Activated naive CD4-positive, alpha-beta T cell (primary cell): ENCODE data around the gene ADGRB2.

Experiments used
- DNase-seq, 4 experiments: peaks; one replicate each; lab custom pipeline; 2025; lab: John Stamatoyannopoulos, UW

ADGRB2 gene

GRCh38 chr1:31763671-31764311 lies 349 bp downstream of the ADGRB2 start:
- peak in 1 of 4 experiments; percentile 11 for DNase-seq

GRCh38 chr1:31762726-31763670 lies 1.1 kb downstream of the ADGRB2 start:
- DNase-seq, result peak; percentile 16 to 60 (median 34)

GRCh38 chr1:31762323-31762722 lies 1.8 kb downstream of the ADGRB2 start:
- DNase-seq, result no peak

- DNase-seq, result no peak
Observed at GRCh38 chr1:31761883-31762282, 2.3 kb downstream of the ADGRB2 start.

GRCh38 chr1:31760471-31761470 lies 3.4 kb downstream of the ADGRB2 start:
- peak in 3 of 4 experiments; percentile 10 to 60 (median 48) for DNase-seq

GRCh38 chr1:31759298-31760023 lies 4.7 kb downstream of the ADGRB2 start:
- DNase-seq, result no peak

GRCh38 chr1:31758823-31759222 lies 5.3 kb downstream of the ADGRB2 start:
- DNase-seq, result no peak

GRCh38 chr1:31757989-31758388 lies 6.2 kb downstream of the ADGRB2 start:
- no peak for DNase-seq

- no peak for DNase-seq
Observed at GRCh38 chr1:31757204-31757679, 6.9 kb downstream of the ADGRB2 start.

- DNase-seq, result no peak
Observed at GRCh38 chr1:31756578-31756977, 7.6 kb downstream of the ADGRB2 start.

GRCh38 chr1:31755850-31756492 lies 8.2 kb downstream of the ADGRB2 start:
- DNase-seq, result no peak

GRCh38 chr1:31755197-31755611 lies 8.9 kb downstream of the ADGRB2 start:
- no peak for DNase-seq

- DNase-seq, result no peak
Observed at GRCh38 chr1:31754397-31754796, 9.7 kb downstream of the ADGRB2 start.

GRCh38 chr1:31753707-31754349 lies 10.3 kb downstream of the ADGRB2 start:
- no peak for DNase-seq

GRCh38 chr1:31752952-31753475 lies 11.1 kb downstream of the ADGRB2 start:
- no peak for DNase-seq

GRCh38 chr1:31752258-31752657 lies 11.9 kb downstream of the ADGRB2 start:
- DNase-seq, result no peak

GRCh38 chr1:31751822-31752241 lies 12.3 kb downstream of the ADGRB2 start:
- DNase-seq, result no peak

- DNase-seq, result no peak
Observed at GRCh38 chr1:31750858-31751510, 13.2 kb downstream of the ADGRB2 start.
